SJCRH30 (cell line): ENCODE data around the gene USF2. TPM values are rescaled to one million over a fixed set of nuclear protein-coding genes. Genes with fewer than 3 reads are reported as not detected.
"Not testable (repeated sequence)": the region's sequence is repeated elsewhere in the genome, so short reads cannot be mapped to it uniquely, and the experiment has no call there.

Source experiments
- DNase-seq, 2 experiments: peaks; one replicate each; pipeline ENCODE4 v3.0.0-alpha.2; 2015 to 2020
- H3K27ac ChIP-seq: fragments of 250-450 bp; sonication (Bioruptor Pico); 2 replicates; pipeline ENCODE4 v1.5.1; 2020; ENCODE audit warnings: mild to moderate bottlenecking, moderate library complexity
- H3K27me3 ChIP-seq: fragments of 250-450 bp; sonication (Bioruptor Pico); 2 replicates; pipeline ENCODE4 v1.5.1; 2020; ENCODE audit warnings: mild to moderate bottlenecking, moderate library complexity
- H3K36me3 ChIP-seq: fragments of 250-450 bp; sonication (Bioruptor Pico); 2 replicates; pipeline ENCODE4 v1.5.1; 2020; ENCODE audit warnings: mild to moderate bottlenecking, moderate library complexity
- H3K4me1 ChIP-seq: fragments of 250-450 bp; sonication (Bioruptor Pico); 2 replicates; pipeline ENCODE4 v1.5.1; 2020; ENCODE audit warnings: mild to moderate bottlenecking, moderate library complexity
- H3K4me3 ChIP-seq: fragments of 250-450 bp; sonication (Bioruptor Pico); 2 replicates; pipeline ENCODE4 v1.5.1; 2020; ENCODE audit warnings: mild to moderate bottlenecking, moderate library complexity
- H3K9me3 ChIP-seq: fragments of 250-450 bp; sonication (Bioruptor Pico); replicated peaks from 2 replicates; pipeline ENCODE4 v1.5.1; 2020; ENCODE audit warnings: mild to moderate bottlenecking, moderate library complexity
- total RNA-seq: library from RNA; depleted of rRNA; stranded (reverse); fragments of >200 nt; shearing (Covaris generic); gene quantifications from 2 replicates; pipeline ENCODE4 v1.2.3, GENCODE V29; 2014; rRNA removed

Gene USF2, protein sequence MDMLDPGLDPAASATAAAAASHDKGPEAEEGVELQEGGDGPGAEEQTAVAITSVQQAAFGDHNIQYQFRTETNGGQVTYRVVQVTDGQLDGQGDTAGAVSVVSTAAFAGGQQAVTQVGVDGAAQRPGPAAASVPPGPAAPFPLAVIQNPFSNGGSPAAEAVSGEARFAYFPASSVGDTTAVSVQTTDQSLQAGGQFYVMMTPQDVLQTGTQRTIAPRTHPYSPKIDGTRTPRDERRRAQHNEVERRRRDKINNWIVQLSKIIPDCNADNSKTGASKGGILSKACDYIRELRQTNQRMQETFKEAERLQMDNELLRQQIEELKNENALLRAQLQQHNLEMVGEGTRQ
- total RNA-seq, result 104 and 105 TPM in 2 replicates

DNA sequence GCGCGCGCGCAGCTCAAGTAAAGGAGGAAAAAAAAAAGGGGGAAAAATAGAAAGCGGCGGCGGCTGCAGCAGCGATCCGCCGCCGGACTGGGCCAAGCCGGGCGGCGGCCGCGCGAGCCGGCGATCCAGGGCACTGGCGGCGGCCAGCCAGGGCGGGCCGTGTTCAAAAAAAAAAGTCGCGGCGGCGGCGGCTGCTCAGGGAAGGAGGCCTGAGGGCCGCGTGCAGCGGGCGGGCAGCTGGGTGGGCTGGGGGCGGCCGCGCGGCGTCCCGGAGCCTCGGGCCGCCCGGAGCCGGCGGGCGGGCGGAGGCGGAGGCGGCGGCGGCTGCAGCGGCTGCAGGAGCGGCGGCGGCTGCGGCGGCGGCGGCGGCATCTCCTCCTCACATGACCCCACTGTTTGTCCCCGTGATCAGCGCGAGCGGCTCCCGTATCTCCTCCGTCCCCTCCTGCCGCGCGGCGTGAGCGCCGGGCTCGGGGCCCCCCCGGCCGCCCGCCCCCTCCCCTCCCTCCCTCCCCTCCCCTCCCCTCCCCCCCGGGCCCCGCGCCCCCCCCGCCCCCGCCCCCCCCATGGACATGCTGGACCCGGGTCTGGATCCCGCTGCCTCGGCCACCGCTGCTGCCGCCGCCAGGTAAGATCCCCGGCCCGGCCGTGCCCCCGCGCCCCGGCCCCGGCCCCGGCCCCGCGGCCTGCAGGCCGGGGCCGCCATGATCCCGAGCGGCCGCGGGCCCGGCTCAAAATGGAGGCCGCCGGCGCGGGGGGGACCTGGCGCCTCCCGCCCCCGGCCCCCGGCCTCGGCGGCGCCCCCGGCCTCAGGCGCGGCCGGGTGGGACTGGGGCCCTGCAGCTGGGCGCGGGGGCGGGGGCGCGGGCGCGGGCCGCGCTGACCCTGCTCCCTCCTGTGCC is at the start of gene USF2:
TSS of gene USF2 (plus strand) at position 427 of the 902 bp plus-strand sequence. CDS start at position 567, 140 bp downstream.
- H3K27ac ChIP-seq, result peak within 1 kb of the TSS; percentile 66
- H3K36me3 ChIP-seq, result peaks cover 22% of the 10 kb centered on the region
- peak; percentile 80 to 82 for DNase-seq
- H3K4me3 ChIP-seq, result peak within 1 kb of the TSS; percentile 99
- H3K4me1 ChIP-seq, result no peaks in the 10 kb centered on the region
- no peaks in the 10 kb centered on the region for H3K27me3 ChIP-seq
- no peaks in the 10 kb centered on the region for H3K9me3 ChIP-seq

- no peak for DNase-seq
- H3K36me3 ChIP-seq, result no peaks in the 10 kb centered on the region
- H3K27ac ChIP-seq, result no peak overlapping the region
- H3K4me3 ChIP-seq, result no peak overlapping the region
- H3K4me1 ChIP-seq, result no peaks in the 10 kb centered on the region
- no peaks in the 10 kb centered on the region for H3K27me3 ChIP-seq
- H3K9me3 ChIP-seq, result no peaks in the 10 kb centered on the region
These were observed 49.8 kb upstream of the USF2 start for GRCh38 chr19:35219008-35219407.

DNA sequence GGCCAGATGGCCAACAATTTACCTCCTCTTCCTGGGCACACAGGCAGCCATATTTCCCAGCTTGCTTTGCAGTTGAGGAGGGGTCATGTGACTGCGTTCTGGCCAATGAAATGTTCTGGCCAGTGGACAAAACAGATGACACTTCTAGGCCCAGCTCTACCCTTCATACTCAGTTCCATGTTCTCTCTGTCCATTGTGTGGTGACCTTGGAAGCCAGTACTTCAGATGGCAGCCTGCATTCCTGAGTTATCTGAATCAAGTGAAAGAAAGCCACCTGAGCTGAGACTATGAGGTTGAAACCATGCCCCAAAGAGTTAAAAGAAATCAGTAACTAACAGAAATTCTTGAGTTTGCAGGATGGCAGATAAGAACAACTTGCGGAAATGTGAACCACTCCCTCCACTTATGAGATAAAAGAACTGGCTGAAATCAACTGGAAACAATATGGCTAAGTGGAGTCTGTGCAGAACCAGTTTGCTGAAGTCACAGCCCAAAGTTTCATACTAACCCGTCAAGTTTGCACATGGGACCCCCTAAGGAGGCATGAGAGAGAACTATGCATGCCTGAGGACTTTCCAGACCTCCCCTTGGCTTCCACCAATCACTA is 48.3 kb upstream of the USF2 start:
- Histone ChIP-seq H3K4me1 (no peaks in the 10 kb centered on the region), H3K4me3 (no peak overlapping the region), H3K27ac (no peak overlapping the region), H3K36me3 (no peaks in the 10 kb centered on the region), H3K27me3 (no peaks in the 10 kb centered on the region), H3K9me3 (no peaks in the 10 kb centered on the region)
- DNase-seq, result no peak

GRCh38 chr19:35220973-35221590 is 47.7 kb upstream of the USF2 start:
- H3K4me3 ChIP-seq, H3K9me3 ChIP-seq, H3K4me1 ChIP-seq, DNase-seq, H3K27me3 ChIP-seq, H3K36me3 ChIP-seq, H3K27ac ChIP-seq: not testable (repeated sequence)

DNA sequence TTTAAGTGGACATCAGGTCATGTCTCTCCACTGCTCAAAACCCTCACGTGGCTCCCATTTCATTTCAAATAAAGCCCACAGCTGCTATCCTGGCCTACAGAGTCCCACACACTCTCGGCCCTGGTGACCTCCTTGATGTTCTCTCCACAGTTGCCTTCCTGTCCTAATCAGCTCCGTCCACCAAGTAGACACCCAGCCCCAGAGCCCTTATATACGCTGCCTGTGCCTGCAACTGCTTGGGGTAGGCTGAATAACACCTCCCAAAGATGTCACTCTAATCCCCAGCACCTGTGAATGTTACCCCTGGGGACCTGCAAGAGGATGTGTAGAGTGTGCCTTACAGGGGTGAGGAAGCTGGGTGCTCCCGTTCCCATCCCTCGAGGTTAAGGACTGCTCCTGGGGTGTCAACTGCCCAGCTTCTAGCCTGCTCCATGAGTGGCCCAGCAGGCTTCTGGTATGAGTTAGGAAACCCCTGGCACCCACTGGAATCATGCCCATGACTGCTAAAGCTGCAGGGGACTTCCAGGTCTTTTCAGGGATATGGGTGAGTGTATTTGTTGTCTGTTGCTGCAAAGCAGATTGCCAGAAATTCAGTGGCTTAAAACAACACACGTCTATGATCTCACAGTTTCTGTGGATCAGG is 46.3 kb upstream of the USF2 start:
- peaks cover 13% of the 10 kb centered on the region; the same call in 1 of the 2 replicates for H3K27me3 ChIP-seq
- DNase-seq, result no peak
- no peak overlapping the region for H3K4me3 ChIP-seq
- no peaks in the 10 kb centered on the region for H3K9me3 ChIP-seq
- no peaks in the 10 kb centered on the region for H3K4me1 ChIP-seq
- H3K36me3 ChIP-seq, result no peaks in the 10 kb centered on the region
- no peak overlapping the region for H3K27ac ChIP-seq

GRCh38 chr19:35223084-35223790 is 45.5 kb upstream of the USF2 start:
- no peak overlapping the region for H3K4me3 ChIP-seq

DNA sequence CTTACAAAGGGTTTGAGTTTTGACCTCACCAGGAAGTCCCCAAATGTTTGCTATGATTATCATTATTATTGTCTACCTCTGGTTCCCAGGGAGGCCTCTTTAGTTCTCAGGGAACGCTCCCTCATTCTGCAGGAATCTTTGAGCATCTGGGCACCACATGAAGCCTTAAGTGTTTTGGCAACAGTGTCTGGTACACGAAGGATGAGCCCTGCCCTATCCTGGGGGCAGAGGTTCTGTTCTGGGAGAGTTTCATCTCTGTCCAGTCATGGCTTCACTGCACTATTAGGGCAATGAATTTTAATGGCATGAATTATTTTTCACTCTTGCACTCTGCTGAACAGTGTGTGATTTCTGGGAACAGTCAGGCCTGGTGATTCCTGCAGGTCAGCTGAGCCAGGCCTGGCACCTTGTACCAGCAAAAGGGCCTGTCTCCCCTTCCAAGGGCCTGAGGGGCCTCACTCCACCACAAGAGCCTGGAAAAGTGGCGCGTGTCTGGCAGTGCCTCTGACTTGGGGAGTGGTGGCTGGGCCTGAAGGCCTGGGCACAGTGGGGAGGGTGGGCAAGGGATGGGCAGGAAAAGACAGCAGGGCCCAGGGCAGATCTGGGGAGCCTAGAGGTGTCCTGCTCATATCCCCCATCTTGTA is 44.8 kb upstream of the USF2 start:
- Histone ChIP-seq H3K36me3 (no peaks in the 10 kb centered on the region), H3K4me1 (no peaks in the 10 kb centered on the region), H3K4me3 (no peak overlapping the region), H3K27me3 (peaks cover 13% of the 10 kb centered on the region; the same call in 1 of the 2 replicates), H3K9me3 (no peaks in the 10 kb centered on the region), H3K27ac (no peak overlapping the region)
- DNase-seq, result no peak

More at GRCh38 chr19:35223084-35223790, 45.5 kb upstream of the USF2 start:
- no peak for DNase-seq
- H3K36me3 ChIP-seq, result no peaks in the 10 kb centered on the region
- peaks cover 13% of the 10 kb centered on the region; the same call in 1 of the 2 replicates for H3K27me3 ChIP-seq
- no peaks in the 10 kb centered on the region for H3K4me1 ChIP-seq
- H3K27ac ChIP-seq, result no peak overlapping the region
- no peaks in the 10 kb centered on the region for H3K9me3 ChIP-seq

- H3K27ac ChIP-seq, result no peak overlapping the region
- no peak overlapping the region for H3K4me3 ChIP-seq
- peaks cover 13% of the 10 kb centered on the region for H3K27me3 ChIP-seq
- no peaks in the 10 kb centered on the region for H3K4me1 ChIP-seq
- H3K36me3 ChIP-seq, result no peaks in the 10 kb centered on the region
- no peaks in the 10 kb centered on the region for H3K9me3 ChIP-seq
- DNase-seq, result no peak
These were observed 43.8 kb upstream of the USF2 start for GRCh38 chr19:35224681-35225571.

- Histone ChIP-seq H3K36me3 (no peaks in the 10 kb centered on the region), H3K4me1 (no peaks in the 10 kb centered on the region), H3K27ac (no peak overlapping the region), H3K9me3 (no peaks in the 10 kb centered on the region), H3K27me3 (peaks cover 13% of the 10 kb centered on the region), H3K4me3 (no peak overlapping the region)
- DNase-seq, result no peak
These were observed 42.8 kb upstream of the USF2 start for GRCh38 chr19:35225951-35226350.

DNA sequence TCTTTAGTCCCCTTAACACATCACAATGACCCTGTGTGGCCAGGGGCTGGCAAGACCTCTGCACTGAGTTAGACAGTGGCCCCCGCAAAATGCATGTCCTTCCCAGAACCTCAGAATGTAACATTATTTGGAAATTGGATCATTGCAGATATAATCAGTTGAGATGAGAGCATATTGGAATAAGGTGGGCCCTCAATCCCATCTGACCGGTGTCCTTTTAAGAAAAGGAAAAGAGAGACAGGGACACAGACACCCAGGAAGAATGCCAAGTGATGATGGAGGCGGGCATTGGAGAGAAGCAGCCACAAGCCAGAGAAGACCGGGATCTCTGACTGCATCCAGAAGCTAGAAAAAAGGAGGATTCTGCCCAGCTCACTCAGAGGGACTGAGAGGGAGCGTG is 42.0 kb upstream of the USF2 start:
- H3K4me1 ChIP-seq, result no peaks in the 10 kb centered on the region
- no peak overlapping the region for H3K27ac ChIP-seq
- no peak for DNase-seq

GRCh38 chr19:35228177-35228930 is 40.4 kb upstream of the USF2 start, which contains the start of gene FAM187B:
Gene FAM187B, minus strand, starts transcription at chr19:35228739. Its CDS starts 59 bp downstream, at chr19:35228680.
- DNase-seq, result no peak
- Histone ChIP-seq H3K27me3 (peaks cover 16% of the 10 kb centered on the region), H3K27ac (no peak within 1 kb of the TSS), H3K9me3 (no peaks in the 10 kb centered on the region), H3K4me3 (no peak within 1 kb of the TSS), H3K36me3 (no peaks in the 10 kb centered on the region), H3K4me1 (no peaks in the 10 kb centered on the region)

More for the DNA sequence above, 42.0 kb upstream of the USF2 start:
- no peaks in the 10 kb centered on the region for H3K9me3 ChIP-seq
- H3K36me3 ChIP-seq, result no peaks in the 10 kb centered on the region
- H3K4me3 ChIP-seq, result no peak overlapping the region
- H3K27me3 ChIP-seq, result peaks cover 16% of the 10 kb centered on the region

DNA sequence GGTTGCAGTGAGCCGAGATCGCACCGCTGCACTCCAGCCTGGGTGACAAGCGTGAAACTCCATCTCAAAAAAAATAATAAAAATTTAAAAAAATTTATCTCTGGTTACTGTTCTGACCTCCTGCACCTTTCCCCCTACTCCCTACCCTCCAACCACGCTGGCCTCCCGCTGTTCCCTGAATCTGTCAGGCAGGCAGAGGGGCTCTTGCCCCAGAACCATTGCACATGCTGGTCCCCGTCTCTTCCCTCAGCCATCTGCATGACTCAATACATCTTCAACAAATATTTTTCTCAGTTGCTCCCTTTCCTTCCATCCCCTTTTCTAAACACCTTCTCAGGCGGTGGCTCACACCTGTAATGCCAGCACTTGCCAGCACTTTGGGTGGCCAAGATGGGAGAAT is 39.2 kb upstream of the USF2 start:
- Histone ChIP-seq H3K4me3 (no peak overlapping the region), H3K27ac (no peak overlapping the region), H3K4me1 (no peaks in the 10 kb centered on the region), H3K9me3 (no peaks in the 10 kb centered on the region), H3K27me3 (peaks cover 16% of the 10 kb centered on the region), H3K36me3 (no peaks in the 10 kb centered on the region)
- DNase-seq, result no peak
